Vagina (tissue), 2 donors: ENCODE measurements around the gene CSTPP1.

Experiments
- POLR2A ChIP-seq, 2 donors: fragments of 450-650 bp; IDR thresholded peaks; one replicate each; pipeline ENCODE4 v1.6.1; 2017; ENCODE audit warnings: antibody characterized with exemption in 2 of 2, mild to moderate bottlenecking in 2 of 2, moderate library complexity in 2 of 2
- TF ChIP-seq, protein P1 (sequence below), 3 experiments: fragments of 450-650 bp in 2 of 3; fragments of 200-600 bp in 1 of 3; sonication (generic) in 1 of 3; IDR thresholded peaks; one replicate each; pipeline ENCODE4 v1.5.1; 2017 to 2019; ENCODE audit warnings: antibody characterized with exemption in 3 of 3, mild to moderate bottlenecking in 2 of 3, moderate library complexity in 2 of 3

DNA sequence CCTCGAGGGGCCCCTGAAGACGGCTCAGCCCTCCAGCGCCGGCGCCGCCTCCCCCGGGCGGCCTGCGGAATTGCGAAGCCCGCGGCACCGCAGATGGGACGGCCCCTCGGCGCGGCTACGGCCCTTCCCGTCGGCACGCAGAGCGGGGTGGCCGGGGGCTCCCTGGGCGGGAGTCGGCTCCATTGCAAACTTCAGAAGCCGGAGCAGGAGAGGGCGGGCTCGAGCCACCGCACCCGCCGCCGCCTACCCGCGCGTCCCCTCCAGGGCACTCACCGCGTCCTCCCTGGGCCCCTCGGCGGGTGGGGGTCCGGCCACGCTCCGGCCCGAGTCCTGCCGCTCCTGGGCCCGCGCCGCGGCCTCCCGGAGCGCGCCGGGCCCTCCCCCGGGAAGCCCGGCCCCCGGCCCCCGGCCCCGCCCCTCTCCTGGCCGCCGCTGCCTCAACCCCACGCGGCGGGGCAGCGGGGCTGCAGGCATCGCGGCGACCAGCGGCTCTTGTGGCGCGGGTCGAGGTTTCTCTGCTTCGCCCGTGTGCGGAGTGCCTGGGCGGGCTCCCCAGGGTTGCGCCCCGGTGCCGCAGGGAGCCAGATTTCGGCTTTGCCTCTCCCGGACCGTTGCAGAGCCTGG is 249.6 kb downstream of the CSTPP1 start, which contains the start of gene PACSIN3:
- TF ChIP-seq, protein P1, sequence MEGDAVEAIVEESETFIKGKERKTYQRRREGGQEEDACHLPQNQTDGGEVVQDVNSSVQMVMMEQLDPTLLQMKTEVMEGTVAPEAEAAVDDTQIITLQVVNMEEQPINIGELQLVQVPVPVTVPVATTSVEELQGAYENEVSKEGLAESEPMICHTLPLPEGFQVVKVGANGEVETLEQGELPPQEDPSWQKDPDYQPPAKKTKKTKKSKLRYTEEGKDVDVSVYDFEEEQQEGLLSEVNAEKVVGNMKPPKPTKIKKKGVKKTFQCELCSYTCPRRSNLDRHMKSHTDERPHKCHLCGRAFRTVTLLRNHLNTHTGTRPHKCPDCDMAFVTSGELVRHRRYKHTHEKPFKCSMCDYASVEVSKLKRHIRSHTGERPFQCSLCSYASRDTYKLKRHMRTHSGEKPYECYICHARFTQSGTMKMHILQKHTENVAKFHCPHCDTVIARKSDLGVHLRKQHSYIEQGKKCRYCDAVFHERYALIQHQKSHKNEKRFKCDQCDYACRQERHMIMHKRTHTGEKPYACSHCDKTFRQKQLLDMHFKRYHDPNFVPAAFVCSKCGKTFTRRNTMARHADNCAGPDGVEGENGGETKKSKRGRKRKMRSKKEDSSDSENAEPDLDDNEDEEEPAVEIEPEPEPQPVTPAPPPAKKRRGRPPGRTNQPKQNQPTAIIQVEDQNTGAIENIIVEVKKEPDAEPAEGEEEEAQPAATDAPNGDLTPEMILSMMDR (IDR thresholded peaks at IDR 0.05) = no peak
- peak in 1 of 2 donors; percentile 31 for TF ChIP-seq POLR2A (IDR thresholded peaks at IDR 0.05)
